Stomach smooth muscle (tissue), 2 donors: ENCODE measurements around the gene SMARCA2.
A peak's percentile ranks its signal among the peaks of the same experiment; 100 is the strongest.

Experiments
- H3K27ac ChIP-seq: one replicate; pipeline ENCODE4 v1.7.0; 2013; ENCODE audit warnings: mild to moderate bottlenecking, low read length, inconsistent platforms
- H3K27me3 ChIP-seq, 2 donors: one replicate each; pipeline ENCODE4 v1.7.0; 2013; ENCODE audit warnings: low read length in 2 of 2; ENCODE audit not compliant: insufficient read depth in 2 of 2, control insufficient read depth in 1 of 2
- H3K36me3 ChIP-seq, 2 donors: one replicate each; pipeline ENCODE4 v1.7.0; 2013; ENCODE audit warnings: low read length in 2 of 2; ENCODE audit not compliant: control insufficient read depth in 2 of 2, insufficient read depth in 2 of 2
- H3K4me1 ChIP-seq: one replicate; pipeline ENCODE4 v1.7.0; 2013; ENCODE audit warnings: low read length; ENCODE audit not compliant: control insufficient read depth, insufficient read depth
- H3K4me3 ChIP-seq, 2 donors: one replicate each; pipeline ENCODE4 v1.7.0; 2013; ENCODE audit warnings: low read length in 2 of 2
- H3K9ac ChIP-seq, 2 donors: one replicate each; pipeline ENCODE4 v1.7.0; 2013; ENCODE audit warnings: low read length in 2 of 2, mild to moderate bottlenecking in 1 of 2
- H3K9me3 ChIP-seq, 2 donors: one replicate each; pipeline ENCODE4 v1.7.0; 2013; ENCODE audit warnings: low read length in 2 of 2; ENCODE audit not compliant: control insufficient read depth in 2 of 2
- donor health status: healthy.
- donor health status: Pancreatic carcinoma.

The SMARCA2 gene

DNA sequence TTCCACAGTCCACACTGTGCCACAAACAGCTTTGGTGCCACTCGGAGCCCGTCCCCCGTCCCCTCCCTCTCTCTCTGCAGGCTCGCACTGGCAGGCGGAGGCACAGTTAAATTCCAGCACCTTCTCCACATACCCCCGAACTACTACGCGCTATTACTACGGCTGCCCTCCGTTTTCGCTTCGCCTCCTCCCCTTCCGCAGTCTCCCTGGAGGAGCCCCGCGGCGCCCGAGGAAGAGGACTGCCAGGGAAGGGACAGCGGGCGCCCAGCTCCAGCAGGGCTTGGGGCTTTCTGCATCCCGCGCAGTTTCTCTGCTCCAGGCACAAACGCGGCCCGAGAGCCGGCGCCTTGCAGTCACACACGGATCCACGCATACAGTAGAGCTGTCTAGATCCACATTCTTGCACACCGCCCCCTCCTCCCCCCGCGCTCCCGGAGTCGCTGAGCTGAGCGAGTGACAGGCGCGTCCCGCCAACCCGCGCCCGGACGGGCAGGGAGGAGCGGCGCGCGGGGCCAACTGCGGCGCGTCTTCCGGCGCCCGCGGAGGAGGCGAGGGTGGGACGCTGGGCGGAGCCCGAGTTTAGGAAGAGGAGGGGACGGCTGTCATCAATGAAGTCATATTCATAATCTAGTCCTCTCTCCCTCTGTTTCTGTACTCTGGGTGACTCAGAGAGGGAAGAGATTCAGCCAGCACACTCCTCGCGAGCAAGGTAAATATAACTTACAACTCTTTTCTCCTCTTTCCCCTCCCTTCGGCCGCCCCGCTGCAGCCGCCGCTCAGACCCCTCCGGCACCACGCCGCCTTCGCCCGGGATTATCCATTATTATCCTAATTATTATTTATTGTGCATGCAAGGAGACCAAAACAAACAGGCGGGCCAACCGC is at the start of gene SMARCA2:
Gene SMARCA2, plus strand, starts transcription at position 652 of the 885 bp plus-strand sequence. CDS start 13,676 bp downstream, outside the sequence.
- Histone ChIP-seq H3K27ac (peak within 1 kb of the TSS; percentile 92), H3K9me3 (no peaks in the 10 kb centered on the region), H3K4me3 (peak within 1 kb of the TSS; percentile 90 to 91), H3K27me3 (no peaks in the 10 kb centered on the region), H3K4me1 (peaks cover 13% of the 10 kb centered on the region), H3K36me3 (no peaks in the 10 kb centered on the region), H3K9ac (peak within 1 kb of the TSS; percentile 87 to 95)

DNA sequence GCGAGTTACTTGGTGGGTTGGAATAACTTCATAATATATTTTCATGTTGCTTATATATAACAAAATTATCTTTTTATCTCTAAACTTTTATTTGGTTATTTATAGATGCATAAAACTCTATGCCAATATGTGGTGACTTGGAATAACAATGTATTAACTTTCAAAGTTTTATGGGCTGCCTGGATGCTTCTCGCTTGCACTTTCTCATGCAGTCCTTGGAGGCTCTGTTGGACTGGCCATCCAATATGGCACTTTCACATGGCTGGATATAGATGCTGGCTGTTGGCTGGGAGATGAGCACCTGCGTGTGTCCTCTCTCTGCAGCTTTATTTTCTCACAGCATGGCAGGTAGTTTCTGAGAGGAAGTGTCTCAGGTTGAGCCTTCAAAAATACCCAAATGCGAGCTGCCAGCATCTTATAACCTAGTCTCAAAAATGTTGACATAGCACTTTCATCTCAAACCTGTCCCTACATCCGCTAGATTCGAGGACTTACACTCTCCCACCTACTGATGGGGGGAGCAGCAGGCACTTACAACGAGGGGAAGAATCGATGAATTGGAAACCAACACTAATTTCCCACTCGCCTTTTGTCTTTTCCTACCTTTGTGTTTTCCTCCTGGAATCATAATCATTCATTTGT is 48.3 kb upstream of the SMARCA2 start:
- no peaks in the 10 kb centered on the region for H3K4me1 ChIP-seq
- H3K27me3 ChIP-seq: no peaks in the 10 kb centered on the region
- H3K9ac ChIP-seq: no peak overlapping the region
- no peak overlapping the region for H3K27ac ChIP-seq
- H3K9me3 ChIP-seq: no peaks in the 10 kb centered on the region
- no peaks in the 10 kb centered on the region for H3K36me3 ChIP-seq
- no peak overlapping the region for H3K4me3 ChIP-seq

DNA sequence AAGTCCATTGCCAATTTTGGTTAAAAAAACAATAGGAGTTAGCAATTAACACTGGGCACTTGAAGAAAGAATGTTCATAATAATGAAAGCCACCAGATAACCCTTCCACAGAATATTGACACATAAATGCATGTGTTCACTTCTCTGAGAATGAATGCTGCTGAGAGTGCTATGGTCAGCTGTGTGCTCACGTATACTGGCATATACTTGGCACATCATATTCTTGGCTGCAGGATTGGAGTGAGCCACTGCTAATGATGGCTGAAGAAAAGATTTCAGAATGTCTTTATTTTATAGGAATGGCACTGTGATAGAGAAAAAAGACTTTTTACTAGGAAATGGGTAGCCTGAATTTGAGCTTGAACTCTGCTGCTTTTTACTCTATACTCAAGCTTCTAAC is 46.0 kb upstream of the SMARCA2 start:
- no peaks in the 10 kb centered on the region for H3K27me3 ChIP-seq
- H3K9me3 ChIP-seq: no peaks in the 10 kb centered on the region
- no peaks in the 10 kb centered on the region for H3K36me3 ChIP-seq
- H3K9ac ChIP-seq: no peak overlapping the region
- H3K4me3 ChIP-seq: no peak overlapping the region
- H3K4me1 ChIP-seq: no peaks in the 10 kb centered on the region
- H3K27ac ChIP-seq: no peak overlapping the region

DNA sequence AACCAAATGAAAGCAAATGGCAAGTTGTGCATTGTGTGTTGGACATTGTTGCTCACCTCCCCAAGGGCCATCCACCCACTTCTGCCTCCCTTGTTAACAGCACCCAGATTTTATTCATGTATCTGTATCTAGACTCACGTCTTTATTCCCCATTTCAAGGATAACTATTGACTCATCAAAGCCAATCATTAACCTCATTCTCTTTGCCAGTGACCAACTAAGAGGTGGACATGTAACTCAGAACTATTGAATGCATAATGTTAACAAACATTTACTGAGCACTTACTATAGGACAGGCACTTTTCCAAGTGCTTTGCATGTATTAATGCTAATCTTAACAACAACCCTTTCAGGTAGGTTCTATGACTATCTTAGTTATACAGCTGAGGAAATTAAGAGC is 45.2 kb upstream of the SMARCA2 start:
- H3K4me3 ChIP-seq: no peak overlapping the region
- no peaks in the 10 kb centered on the region for H3K27me3 ChIP-seq
- no peaks in the 10 kb centered on the region for H3K36me3 ChIP-seq
- H3K4me1 ChIP-seq: no peaks in the 10 kb centered on the region
- H3K27ac ChIP-seq: no peak overlapping the region
- no peaks in the 10 kb centered on the region for H3K9me3 ChIP-seq
- H3K9ac ChIP-seq: no peak overlapping the region

DNA sequence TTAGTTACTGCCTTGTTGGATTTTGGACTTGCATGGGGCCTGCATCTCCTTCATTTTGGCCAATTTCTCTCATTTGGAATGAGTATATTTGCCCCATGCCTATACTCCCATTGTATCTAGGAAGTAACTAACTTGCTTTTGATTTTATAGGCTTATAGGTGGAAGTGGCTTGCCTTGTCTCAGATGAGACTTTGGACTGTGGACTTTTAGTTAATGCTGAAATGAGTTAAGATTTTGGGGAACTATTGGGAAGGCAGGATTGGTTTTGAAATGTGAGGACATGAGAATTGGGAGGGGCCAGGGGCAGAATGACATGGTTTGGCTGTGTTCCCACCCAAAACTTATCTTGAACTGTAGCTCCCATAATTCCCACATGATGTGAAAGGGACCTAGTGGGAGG is 42.5 kb upstream of the SMARCA2 start:
- Histone ChIP-seq H3K36me3 (no peaks in the 10 kb centered on the region), H3K4me1 (no peaks in the 10 kb centered on the region), H3K9me3 (no peaks in the 10 kb centered on the region), H3K27me3 (no peaks in the 10 kb centered on the region), H3K4me3 (no peak overlapping the region), H3K9ac (no peak overlapping the region), H3K27ac (no peak overlapping the region)

DNA sequence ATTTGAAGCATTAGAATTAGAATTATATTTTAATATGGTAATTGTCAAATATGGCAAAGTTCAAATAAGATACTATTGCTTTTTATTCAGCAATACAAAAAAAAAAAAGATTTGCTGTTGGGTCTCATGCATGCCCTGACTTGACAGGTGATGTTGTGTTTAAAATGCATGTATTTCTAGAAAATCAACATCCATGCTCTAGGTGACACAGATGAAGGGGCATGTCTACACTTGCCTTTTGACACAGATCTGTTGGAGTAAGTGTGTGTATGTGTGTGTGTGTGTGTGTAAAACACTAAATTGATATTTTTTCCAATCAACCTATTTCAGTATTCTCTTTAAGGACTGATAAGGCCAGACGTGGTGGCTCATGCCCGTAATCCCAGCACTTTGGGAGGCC is 38.1 kb upstream of the SMARCA2 start:
- Histone ChIP-seq H3K4me1 (peaks cover 11% of the 10 kb centered on the region), H3K27me3 (no peaks in the 10 kb centered on the region), H3K9me3 (no peaks in the 10 kb centered on the region), H3K27ac (no peak overlapping the region), H3K36me3 (no peaks in the 10 kb centered on the region), H3K9ac (no peak overlapping the region), H3K4me3 (no peak overlapping the region)

DNA sequence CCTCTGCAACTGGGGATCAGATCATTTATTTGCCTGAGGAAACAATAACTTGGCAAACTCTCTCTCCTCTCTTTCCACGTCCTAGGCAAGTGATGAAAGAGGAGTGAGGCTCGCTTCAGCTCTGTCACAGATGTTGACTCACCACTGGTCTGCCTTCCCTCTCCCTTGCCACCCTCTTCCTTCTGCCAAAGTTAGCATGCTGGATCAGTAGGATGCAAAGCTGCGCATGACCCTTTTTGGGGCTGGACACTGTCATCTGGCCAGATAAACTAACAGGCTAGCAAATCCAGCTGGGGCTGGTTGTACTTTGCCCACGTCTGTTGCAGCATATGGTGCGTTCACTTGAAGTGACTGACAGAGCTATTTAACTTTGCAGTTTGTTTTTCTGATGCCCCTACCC is 36.2 kb upstream of the SMARCA2 start:
- Histone ChIP-seq H3K4me1 (peaks cover 11% of the 10 kb centered on the region), H3K4me3 (no peak overlapping the region)

DNA sequence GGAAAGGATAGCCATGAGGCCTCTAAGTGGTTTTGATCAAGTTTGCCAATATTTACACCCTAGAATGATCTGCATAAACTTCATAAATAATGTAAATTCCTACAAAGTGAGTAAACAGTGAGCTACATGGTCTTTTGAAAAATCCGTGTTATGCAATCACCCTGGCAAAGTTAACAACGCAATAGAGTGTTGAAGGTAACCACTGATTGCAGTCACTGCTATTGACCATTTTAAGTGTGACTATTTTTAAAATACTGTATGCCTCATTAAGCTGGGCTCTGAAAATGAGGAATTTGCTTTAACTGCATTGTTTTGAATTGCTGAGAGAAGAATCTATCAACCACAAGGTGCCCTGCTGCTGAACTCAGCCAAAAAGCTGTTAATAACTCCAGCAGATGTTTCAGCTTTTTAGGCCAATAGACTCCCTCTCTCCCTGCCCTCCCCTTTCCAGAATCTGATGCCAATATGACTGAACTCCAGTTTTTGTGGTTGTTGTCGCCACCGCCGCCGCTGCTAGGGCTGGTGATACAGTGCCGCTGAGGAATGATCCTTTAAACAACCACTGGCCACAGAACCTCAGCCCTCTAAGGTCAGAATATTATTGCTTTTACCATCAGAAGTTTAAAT is 35.3 kb upstream of the SMARCA2 start:
- Histone ChIP-seq H3K27ac (no peak overlapping the region), H3K4me3 (no peak overlapping the region), H3K9ac (no peak overlapping the region)

More for the DNA sequence above, 36.2 kb upstream of the SMARCA2 start:
- no peaks in the 10 kb centered on the region for H3K27me3 ChIP-seq
- no peak overlapping the region for H3K27ac ChIP-seq
- no peak overlapping the region for H3K9ac ChIP-seq
- H3K36me3 ChIP-seq: no peaks in the 10 kb centered on the region
- no peaks in the 10 kb centered on the region for H3K9me3 ChIP-seq

DNA sequence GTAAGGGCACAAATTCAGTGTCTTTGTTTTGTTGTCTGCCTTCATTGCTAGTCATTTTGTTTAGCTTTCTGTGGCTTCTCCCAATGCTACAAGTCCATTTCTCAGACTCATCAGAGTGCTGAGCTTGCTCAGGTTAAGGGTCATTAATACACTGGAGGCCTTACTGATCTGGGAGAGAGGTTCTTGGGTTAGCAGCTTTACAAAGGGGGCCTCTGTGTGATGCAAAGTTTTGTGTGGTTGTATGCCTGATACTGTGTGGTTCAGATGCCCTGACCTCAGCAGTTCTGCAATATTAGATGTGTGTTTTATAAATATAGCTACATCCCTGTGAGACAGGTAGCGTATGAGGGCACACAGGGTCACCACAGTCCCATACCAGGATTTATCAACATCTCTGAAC is 34.8 kb upstream of the SMARCA2 start:
- H3K36me3 ChIP-seq: no peaks in the 10 kb centered on the region
- H3K27me3 ChIP-seq: no peaks in the 10 kb centered on the region
- peaks cover 11% of the 10 kb centered on the region for H3K4me1 ChIP-seq
- no peaks in the 10 kb centered on the region for H3K9me3 ChIP-seq
- no peak overlapping the region for H3K4me3 ChIP-seq
- no peak overlapping the region for H3K27ac ChIP-seq
- H3K9ac ChIP-seq: no peak overlapping the region

More for the DNA sequence above, 35.3 kb upstream of the SMARCA2 start:
- Histone ChIP-seq H3K36me3 (no peaks in the 10 kb centered on the region), H3K4me1 (peaks cover 11% of the 10 kb centered on the region), H3K9me3 (no peaks in the 10 kb centered on the region), H3K27me3 (no peaks in the 10 kb centered on the region)

DNA sequence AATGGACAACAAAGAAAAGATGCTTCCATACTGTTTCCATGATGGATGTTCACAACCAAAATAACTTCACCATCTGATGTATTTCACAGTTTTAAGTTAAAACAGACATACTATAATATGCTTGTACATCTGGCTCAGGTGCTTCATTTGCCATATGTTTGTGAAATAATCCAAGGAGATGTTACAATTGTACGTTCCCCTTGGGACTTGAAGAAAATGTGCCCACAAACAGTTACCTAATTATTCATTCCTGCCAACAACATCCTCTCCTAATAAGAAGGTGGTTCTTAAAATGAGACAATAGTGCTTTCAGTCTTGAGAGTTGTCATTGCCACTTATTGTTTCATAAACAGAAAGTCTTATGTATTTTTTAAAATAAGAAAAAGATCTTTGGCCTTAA is 33.1 kb upstream of the SMARCA2 start:
- Histone ChIP-seq H3K27ac (no peak overlapping the region), H3K4me3 (no peak overlapping the region), H3K36me3 (no peaks in the 10 kb centered on the region), H3K9me3 (no peaks in the 10 kb centered on the region), H3K9ac (no peak overlapping the region), H3K27me3 (no peaks in the 10 kb centered on the region), H3K4me1 (peaks cover 11% of the 10 kb centered on the region)
